Neural progenitor cell (in vitro differentiated cells): ENCODE measurements around the gene SRSF1. TPM values are rescaled to one million over a fixed set of nuclear protein-coding genes. Genes with fewer than 3 reads are reported as not detected.
A peak's percentile ranks its signal among the peaks of the same experiment; 100 is the strongest.

ENCODE experiments used
- DNase-seq: peaks from one replicate; pipeline ENCODE4 v3.0.0-alpha.2; 2016; ENCODE audit warnings: low spot score
- H2AFZ ChIP-seq: fragments of 200-600 bp; sonication (generic); replicated peaks from 2 replicates; pipeline ENCODE4 v1.6.1; 2016; ENCODE audit warnings: antibody characterized with exemption
- H3F3A ChIP-seq: fragments of 200-600 bp; sonication (generic); 2 replicates; pipeline ENCODE4 v1.6.1; 2016; ENCODE audit warnings: antibody characterized with exemption, low read depth
- H3K27ac ChIP-seq: fragments of 200-600 bp; sonication (generic); 2 replicates; pipeline ENCODE4 v1.5.1; 2016; ENCODE audit warnings: mild to moderate bottlenecking
- H3K27me3 ChIP-seq: fragments of 200-600 bp; sonication (generic); 2 replicates; pipeline ENCODE4 v1.6.1; 2016; ENCODE audit warnings: mild to moderate bottlenecking, moderate library complexity
- H3K36me3 ChIP-seq: fragments of 200-600 bp; sonication (generic); 2 replicates; pipeline ENCODE4 v1.5.1; 2016
- H3K4me1 ChIP-seq: fragments of 200-600 bp; sonication (generic); 2 replicates; pipeline ENCODE4 v1.6.1; 2016; ENCODE audit warnings: mixed run types
- H3K4me2 ChIP-seq: fragments of 200-600 bp; sonication (generic); 2 replicates; pipeline ENCODE4 v1.6.1; 2016
- H3K4me3 ChIP-seq: fragments of 200-600 bp; sonication (generic); 2 replicates; pipeline ENCODE4 v1.5.1; 2016
- H3K79me2 ChIP-seq: fragments of 200-600 bp; sonication (generic); 2 replicates; pipeline ENCODE4 v1.6.1; 2016; ENCODE audit warnings: low read depth
- H3K9ac ChIP-seq: fragments of 200-600 bp; sonication (generic); 2 replicates; pipeline ENCODE4 v1.6.1; 2016
- H3K9me3 ChIP-seq: fragments of 200-600 bp; sonication (generic); 2 replicates; pipeline ENCODE4 v1.5.1; 2016; ENCODE audit warnings: low read depth
- H4K20me1 ChIP-seq: fragments of 200-600 bp; sonication (generic); 2 replicates; pipeline ENCODE4 v1.6.1; 2016; ENCODE audit warnings: low read depth
- H3K27ac Mint-ChIP-seq: 3 replicates; pipeline ENCODE4 v1.8.0; 2021; ENCODE audit warnings: mixed read lengths
- H3K27me3 Mint-ChIP-seq: 2 replicates; pipeline ENCODE4 v1.8.0; 2022; ENCODE audit warnings: low read depth, mild to moderate bottlenecking, inconsistent platforms, moderate library complexity, mixed read lengths; ENCODE audit not compliant: insufficient read depth
- H3K36me3 Mint-ChIP-seq: 3 replicates; pipeline ENCODE4 v1.8.0; 2021; ENCODE audit warnings: mixed read lengths
- H3K4me1 Mint-ChIP-seq: 3 replicates; pipeline ENCODE4 v1.8.0; 2021; ENCODE audit warnings: mixed read lengths
- H3K4me3 Mint-ChIP-seq: 3 replicates; pipeline ENCODE4 v1.8.0; 2021; ENCODE audit warnings: mild to moderate bottlenecking, moderate library complexity, mixed read lengths
- H3K9me3 Mint-ChIP-seq: 3 replicates; pipeline ENCODE4 v1.8.0; 2020; ENCODE audit warnings: mixed read lengths
- CTCF ChIP-seq: fragments of 200-600 bp; sonication (generic); IDR thresholded peaks from 2 replicates; pipeline ENCODE4 v1.5.1; 2017; ENCODE audit warnings: antibody characterized with exemption, mild to moderate bottlenecking
- EZH2 ChIP-seq: fragments of 200-600 bp; sonication (generic); IDR thresholded peaks from 2 replicates; pipeline ENCODE4 v1.6.1; 2017; ENCODE audit warnings: antibody characterized with exemption, mild to moderate bottlenecking, moderate library complexity
- EZH2phosphoT487 ChIP-seq: fragments of 200-600 bp; sonication (generic); IDR thresholded peaks from 2 replicates; pipeline ENCODE4 v1.6.1; 2017; ENCODE audit warnings: antibody characterized with exemption
- total RNA-seq: library from RNA; depleted of rRNA; stranded (reverse); fragments of >200 nt; gene quantifications from 2 replicates; pipeline ENCODE4 v1.2.3, GENCODE V29; 2015; ENCODE audit warnings: low replicate concordance

The SRSF1 gene
- total RNA-seq, 1 donor from 2014 or later = 556 TPM

- Histone ChIP-seq H3F3A (peaks cover 83% of the 10 kb centered on the region), H3K27ac (peak overlapping the region; percentile 97), H3K36me3 (peaks cover 28% of the 10 kb centered on the region), H3K4me2 (peak overlapping the region; percentile 89), H3K4me1 (peaks cover 33% of the 10 kb centered on the region), H3K4me3 (peak overlapping the region; percentile 86), H2AFZ (peak overlapping the region; percentile 26), H3K9me3 (no peaks in the 10 kb centered on the region), H3K27me3 (no peaks in the 10 kb centered on the region), H3K79me2 (peaks cover 71% of the 10 kb centered on the region), H3K9ac (peak overlapping the region; percentile 97), H4K20me1 (peaks cover 48% of the 10 kb centered on the region)
- Mint-ChIP-seq H3K9me3 (peaks cover 9% of the 10 kb centered on the region), H3K4me1 (peaks cover 50% of the 10 kb centered on the region), H3K27me3 (peaks cover 3% of the 10 kb centered on the region), H3K4me3 (peak overlapping the region; percentile 100), H3K36me3 (peaks cover 38% of the 10 kb centered on the region), H3K27ac (peak overlapping the region; percentile 100)
- TF ChIP-seq EZH2phosphoT487 (no peak), EZH2 (no peak), CTCF (no peak)
- DNase-seq = peak; percentile 59
Measured at GRCh38 chr17:58006560-58006923, 504 bp downstream of the SRSF1 start.

- Histone ChIP-seq H3F3A (peaks cover 85% of the 10 kb centered on the region), H3K4me2 (peak overlapping the region; percentile 89), H2AFZ (no peak overlapping the region), H3K9ac (peak overlapping the region; percentile 97), H3K36me3 (peaks cover 28% of the 10 kb centered on the region), H3K9me3 (no peaks in the 10 kb centered on the region), H3K27me3 (no peaks in the 10 kb centered on the region), H3K27ac (peak overlapping the region; percentile 97), H3K4me3 (peak overlapping the region; percentile 86), H3K4me1 (peaks cover 33% of the 10 kb centered on the region), H3K79me2 (peaks cover 77% of the 10 kb centered on the region), H4K20me1 (peaks cover 54% of the 10 kb centered on the region)
- Mint-ChIP-seq H3K27ac (peak overlapping the region; percentile 100), H3K9me3 (peaks cover 9% of the 10 kb centered on the region), H3K4me3 (peak overlapping the region; percentile 100), H3K4me1 (peaks cover 52% of the 10 kb centered on the region), H3K27me3 (peaks cover 3% of the 10 kb centered on the region), H3K36me3 (peaks cover 38% of the 10 kb centered on the region)
- TF ChIP-seq CTCF (no peak), EZH2phosphoT487 (no peak), EZH2 (no peak)
- no peak for DNase-seq
Measured at GRCh38 chr17:58005728-58006559, 1.1 kb downstream of the SRSF1 start.

- peak overlapping the region; percentile 97 for H3K9ac ChIP-seq
- no peak overlapping the region for H3K27ac ChIP-seq
- Mint-ChIP-seq H3K4me3 (peak overlapping the region; percentile 100), H3K9me3 (peaks cover 9% of the 10 kb centered on the region), H3K36me3 (peaks cover 38% of the 10 kb centered on the region), H3K27ac (no peak overlapping the region), H3K27me3 (peaks cover 3% of the 10 kb centered on the region), H3K4me1 (peaks cover 55% of the 10 kb centered on the region)
- no peak for DNase-seq
- no peak overlapping the region for H2AFZ ChIP-seq
- H4K20me1 ChIP-seq = peaks cover 60% of the 10 kb centered on the region
- peaks cover 81% of the 10 kb centered on the region for H3K79me2 ChIP-seq
- peak overlapping the region; percentile 86 for H3K4me3 ChIP-seq
- no peaks in the 10 kb centered on the region for H3K27me3 ChIP-seq
- peaks cover 28% of the 10 kb centered on the region for H3K36me3 ChIP-seq
- TF ChIP-seq CTCF (no peak), EZH2phosphoT487 (no peak), EZH2 (no peak)
- peaks cover 87% of the 10 kb centered on the region for H3F3A ChIP-seq
- H3K4me1 ChIP-seq = peaks cover 33% of the 10 kb centered on the region
- H3K9me3 ChIP-seq = no peaks in the 10 kb centered on the region
- peak overlapping the region; percentile 89 for H3K4me2 ChIP-seq
Measured at GRCh38 chr17:58005031-58005727, 1.9 kb downstream of the SRSF1 start.
